COLO668 (cell line): Measurements from ENCODE around the gene KCNJ1.

Source experiments
- DNase-seq: peaks from one replicate; lab custom pipeline; 2025; ENCODE audit not compliant: unreplicated experiment; lab: John Stamatoyannopoulos, UW

KCNJ1 gene

DNA sequence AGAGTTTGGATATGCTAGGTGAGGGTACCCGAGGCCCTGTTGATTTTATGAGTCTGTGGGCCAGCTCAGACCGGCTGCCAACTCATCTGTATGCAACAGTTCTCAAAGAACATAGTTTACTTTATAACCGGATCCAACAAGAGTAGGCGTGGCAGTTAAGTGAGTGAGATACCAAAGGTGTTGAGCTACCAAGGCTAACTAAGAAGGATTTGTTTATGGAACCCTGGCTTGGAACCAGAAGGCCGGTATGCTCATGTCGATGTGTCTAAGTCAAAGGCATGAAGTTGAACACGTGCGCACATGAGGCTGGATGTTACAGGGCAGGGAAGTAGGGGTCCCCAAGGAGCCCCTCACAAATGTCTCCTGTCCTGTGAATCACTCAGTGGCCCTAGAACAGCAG lies at the start of gene KCNJ1:
KCNJ1 (minus strand) TSS at position 20 of the 400 bp plus-strand sequence. CDS start 27,053 bp downstream, outside the sequence.
- no peak for DNase-seq

DNA sequence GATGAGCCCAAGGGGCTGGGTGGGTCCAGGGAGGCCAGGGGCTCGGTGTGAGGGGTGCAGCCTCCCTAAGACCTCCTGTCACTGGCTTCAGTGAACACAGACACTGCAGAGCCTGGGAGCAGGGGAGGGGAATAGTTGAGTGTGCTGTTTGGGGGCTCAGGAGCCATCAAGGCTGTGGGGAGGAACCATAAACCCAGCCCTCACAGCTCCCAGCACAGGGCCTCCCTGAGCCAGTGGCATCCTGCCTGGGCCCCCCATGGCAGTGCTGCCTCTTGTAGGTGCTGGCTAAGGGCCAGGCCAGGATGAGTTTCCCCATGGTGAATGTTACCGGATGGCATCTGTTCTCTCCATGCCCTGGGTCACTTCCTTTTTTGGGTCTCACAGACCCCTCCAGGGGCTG lies 49.6 kb upstream of the KCNJ1 start:
- DNase-seq = no peak

DNA sequence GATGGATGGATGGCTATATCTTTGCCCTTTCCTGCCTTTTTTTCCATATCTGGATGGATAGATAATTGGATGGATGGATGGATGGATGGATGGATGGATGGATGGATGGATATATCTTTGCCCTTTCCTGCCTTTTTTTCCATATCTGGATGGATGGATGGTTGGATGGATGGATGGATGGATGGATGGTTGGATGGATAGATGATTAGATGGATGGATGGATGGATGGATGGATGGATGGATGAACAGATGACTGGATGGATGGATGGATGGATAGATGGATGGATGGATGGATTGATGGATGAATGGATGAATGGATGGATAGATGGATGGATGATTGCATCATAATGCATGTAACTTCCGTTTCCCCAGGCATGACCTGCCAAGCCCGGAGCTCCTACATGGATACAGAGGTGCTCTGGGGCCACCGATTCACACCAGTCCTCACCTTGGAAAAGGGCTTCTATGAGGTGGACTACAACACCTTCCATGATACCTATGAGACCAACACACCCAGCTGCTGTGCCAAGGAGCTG lies 49.0 kb upstream of the KCNJ1 start:
- DNase-seq = no peak

DNA sequence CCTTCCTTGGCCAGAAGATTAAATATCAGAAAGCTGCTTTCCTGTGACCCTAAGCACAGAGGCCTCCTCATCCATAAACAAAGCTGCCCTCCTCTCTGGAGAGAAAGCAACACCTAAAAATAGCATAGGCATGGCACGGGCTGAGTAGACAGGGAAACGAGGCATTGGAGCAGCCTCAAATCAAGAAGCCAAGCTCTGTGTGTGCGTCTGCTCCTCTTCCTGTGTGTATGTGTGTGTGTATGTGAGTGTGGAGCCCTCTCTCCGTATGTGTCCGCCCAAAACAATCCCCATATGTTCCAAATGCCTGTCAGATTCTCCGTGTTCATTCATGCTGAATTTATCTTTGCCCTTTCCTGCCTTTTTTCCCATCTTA lies 48.0 kb upstream of the KCNJ1 start:
- DNase-seq = no peak

DNA sequence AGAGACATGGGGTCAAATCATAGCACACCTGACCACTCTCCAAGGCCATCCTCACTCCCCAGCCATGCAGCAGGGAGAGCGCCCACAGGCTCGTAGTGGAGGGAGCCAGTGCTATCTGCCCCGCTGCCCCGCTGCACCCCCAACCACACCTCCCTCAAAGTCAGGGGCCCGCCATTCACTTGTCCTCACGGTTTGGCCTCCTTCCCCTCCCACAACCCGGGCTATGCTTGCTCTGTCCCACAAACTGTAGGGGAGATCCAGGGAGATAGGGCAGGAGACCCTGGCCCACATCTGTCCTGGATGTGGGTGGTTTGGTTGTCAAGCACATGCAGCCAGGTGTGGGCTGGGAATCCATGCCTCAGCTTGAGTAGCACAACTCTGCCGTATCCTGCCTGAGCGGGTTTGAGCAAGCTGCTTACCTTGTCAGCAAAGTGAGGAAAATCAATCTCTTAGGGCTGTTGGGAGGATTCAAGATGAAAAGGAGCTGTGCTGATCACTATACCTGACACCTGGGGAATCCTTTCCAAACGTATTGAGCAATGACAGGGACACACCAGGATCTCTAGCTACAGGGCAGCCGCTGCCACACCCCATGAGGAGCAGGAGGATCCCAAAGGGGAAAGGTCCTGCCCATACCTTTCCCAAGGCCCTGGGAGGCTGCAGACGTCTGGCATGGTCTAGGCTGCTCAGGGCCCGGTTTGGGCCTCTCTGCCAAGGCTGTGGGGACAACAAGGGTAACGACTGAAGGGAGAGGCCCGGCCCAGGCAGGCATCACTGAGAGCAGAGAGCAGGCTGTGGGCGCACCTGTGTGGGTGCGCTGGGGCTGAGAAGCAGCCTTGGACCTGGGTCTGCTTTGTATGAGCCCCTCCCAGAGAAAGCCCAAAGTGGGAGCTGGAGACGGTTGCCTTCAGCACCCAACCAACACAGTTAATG lies 47.4 kb upstream of the KCNJ1 start:
- DNase-seq = no peak

DNA sequence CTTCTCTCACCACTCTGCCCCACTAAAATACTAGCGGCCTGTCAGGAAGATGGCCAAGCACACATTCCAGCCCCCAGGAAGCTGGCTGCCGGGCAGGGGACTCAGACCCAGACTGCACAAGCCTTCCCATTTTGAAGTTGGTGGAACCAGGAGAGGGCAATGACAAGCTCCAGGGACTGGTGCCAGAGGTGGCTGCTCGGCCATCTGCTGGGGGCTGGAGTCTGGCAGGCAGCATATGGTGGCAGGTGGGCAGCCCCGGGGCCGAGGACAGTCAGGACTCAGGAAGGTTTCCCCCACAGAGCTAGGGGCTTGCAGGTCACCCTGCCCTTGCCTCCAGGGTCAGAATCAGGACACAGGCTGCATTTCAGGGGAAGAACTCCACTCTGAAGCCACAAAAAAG lies 46.7 kb upstream of the KCNJ1 start:
- DNase-seq = no peak

DNA sequence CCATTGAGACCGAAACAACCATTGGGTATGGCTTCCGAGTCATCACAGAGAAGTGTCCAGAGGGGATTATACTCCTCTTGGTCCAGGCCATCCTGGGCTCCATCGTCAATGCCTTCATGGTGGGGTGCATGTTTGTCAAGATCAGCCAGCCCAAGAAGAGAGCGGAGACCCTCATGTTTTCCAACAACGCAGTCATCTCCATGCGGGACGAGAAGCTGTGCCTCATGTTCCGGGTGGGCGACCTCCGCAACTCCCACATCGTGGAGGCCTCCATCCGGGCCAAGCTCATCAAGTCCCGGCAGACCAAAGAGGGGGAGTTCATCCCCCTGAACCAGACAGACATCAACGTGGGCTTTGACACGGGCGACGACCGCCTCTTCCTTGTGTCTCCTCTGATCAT lies 44.6 kb upstream of the KCNJ1 start:
- no peak for DNase-seq

DNA sequence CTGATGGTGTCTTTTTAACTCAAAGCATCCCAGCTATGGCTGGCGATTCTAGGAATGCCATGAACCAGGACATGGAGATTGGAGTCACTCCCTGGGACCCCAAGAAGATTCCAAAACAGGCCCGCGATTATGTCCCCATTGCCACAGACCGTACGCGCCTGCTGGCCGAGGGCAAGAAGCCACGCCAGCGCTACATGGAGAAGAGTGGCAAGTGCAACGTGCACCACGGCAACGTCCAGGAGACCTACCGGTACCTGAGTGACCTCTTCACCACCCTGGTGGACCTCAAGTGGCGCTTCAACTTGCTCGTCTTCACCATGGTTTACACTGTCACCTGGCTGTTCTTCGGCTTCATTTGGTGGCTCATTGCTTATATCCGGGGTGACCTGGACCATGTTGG lies 44.1 kb upstream of the KCNJ1 start:
- no peak for DNase-seq

DNA sequence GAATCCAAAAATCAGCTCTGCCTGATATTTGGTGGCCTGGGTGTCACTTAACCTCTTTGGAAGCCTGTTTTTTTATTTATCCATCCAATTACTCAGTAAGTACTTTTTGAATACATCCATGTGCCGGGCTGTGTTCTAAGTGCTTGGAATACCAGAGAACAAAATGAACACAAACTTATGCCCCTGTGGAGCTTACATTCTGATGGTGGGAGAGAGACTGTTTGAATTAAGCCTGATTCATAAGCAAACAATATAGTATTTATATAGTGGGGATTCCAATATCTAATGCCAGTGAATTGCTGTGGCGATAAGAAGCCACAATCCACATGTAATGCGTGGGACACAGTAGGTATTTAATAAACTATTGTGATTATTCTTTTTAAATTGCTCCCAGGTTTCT lies 43.5 kb upstream of the KCNJ1 start:
- no peak for DNase-seq

DNA sequence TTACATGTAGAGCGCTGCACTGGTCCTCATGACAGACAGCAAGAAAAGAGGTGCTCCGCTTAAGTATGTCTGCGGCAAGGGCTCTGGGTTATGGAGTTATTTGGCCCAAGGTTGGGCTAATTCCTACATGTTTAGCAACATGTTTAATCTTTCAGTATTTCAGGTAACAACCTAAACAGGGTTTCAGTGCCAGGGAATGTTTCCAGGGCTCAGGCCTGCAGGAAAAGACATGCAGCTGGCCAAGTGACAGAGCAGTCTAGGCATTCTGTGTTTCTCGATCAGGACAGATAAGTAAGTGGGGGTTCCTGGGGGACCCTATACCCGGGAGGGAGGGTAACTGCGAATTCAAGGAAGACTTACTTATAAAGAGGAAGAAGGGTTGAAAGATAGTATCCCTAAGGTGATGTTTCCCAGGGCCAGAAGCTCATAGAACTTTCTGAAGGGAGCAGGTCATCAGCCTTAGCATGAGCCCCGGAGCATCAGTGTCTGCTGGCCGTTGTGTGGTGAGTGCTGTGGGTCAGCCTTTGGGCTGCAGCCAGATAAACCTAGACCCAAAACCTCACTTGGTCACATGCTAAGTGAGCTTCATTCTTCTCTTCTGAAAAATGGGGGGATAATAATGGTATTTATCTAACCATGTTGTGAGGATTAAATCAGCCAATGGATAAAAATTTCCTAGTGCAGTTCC lies 42.5 kb upstream of the KCNJ1 start:
- DNase-seq = no peak

DNA sequence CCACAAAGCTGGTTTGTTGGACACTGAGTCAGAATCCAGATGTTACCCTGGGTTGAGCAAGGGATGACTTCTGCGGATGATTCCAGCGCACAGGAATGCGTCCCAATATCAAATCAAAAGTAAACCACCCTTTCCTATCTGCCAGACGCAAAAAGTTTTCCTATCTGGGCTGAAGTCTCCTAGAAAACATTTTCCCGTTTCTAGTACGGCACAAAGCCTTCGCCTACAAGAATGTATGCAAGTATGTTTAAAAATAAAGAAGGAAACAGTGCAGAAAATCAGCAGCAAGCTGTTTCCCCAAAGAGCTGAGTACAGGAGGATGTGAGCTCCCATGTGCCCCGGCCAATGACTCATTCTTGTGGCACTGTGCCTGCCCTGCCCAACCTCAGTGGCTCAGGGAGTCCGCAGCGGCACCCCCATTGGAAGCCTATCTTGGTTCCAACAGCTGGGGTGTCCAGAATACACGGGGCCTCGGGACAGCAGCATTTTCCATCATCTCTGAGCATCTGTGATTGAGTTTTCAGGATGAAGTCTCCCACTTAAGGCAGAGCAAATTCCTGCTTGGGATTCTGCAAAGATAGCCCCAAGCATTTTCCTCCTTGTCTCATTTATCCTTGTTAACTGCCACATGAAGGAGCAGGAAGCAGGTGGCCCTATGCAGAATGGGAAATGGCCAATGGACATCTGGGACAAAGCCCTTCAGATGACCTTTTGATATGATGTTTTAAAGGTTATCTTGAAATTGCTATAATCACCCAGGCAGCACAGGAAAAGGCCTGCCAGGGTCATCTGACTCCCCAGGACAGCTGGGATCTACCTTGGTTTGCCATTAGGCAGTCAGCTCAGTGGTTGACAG lies 41.5 kb upstream of the KCNJ1 start:
- no peak for DNase-seq

DNA sequence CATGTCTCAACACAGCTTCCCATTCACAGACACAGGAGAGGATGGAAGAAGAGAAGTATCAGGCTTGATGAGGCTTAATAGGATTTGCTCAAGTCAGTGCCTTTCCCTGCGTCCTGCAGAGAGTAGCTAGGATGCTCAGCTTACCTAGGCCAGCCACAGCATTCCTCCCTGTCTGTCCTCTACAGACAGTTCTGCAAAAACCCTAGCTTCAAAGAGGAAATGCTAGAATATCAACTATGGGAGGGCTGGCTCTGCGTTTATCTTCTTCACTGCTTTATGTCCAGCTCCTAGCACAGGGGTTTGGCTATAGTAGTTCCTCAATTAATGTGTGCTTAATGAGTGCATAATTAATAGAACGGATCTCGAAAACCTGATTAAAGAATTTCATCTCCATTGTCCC lies 40.5 kb upstream of the KCNJ1 start:
- no peak for DNase-seq

DNA sequence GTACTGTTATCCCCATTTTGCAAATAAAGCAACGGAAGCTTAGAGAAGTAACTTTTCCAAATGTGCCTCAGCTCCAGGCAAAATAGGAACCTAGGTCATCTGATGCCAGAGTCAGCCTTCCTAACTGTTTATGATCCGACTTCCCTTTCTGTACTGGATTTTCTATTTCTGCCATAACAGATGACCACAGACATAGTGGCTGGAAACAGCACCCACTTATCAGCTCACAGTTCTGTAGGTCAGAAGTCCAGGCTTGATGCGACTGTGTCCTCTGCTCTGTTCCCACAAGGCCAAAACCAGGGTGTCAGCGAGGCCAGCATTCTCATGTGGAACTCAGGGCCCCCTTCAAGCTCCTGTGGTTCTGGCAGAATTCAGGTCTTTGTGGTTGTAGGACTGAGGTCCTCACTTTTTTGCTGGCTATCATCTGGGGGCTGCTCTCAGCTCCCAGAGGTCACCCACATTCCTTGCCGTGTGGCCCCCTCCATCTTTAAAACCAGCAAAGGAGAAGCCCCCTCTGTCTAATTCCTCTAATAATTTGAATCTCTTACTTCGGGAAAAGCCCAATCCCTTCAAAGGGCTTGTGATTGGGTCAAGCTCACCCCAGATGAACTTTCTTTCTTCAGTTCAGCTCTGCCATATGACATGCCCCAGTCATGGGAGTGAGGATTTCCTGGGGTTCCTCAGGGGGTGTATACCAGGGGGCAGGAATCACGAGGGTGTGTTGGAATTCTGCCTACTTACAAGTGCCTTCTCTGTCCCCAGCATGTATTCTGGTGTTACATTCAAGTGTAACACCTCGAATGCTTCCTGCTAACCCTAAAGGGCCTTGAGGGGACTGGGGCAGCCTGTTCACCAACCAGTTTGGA lies 39.3 kb upstream of the KCNJ1 start:
- no peak for DNase-seq

DNA sequence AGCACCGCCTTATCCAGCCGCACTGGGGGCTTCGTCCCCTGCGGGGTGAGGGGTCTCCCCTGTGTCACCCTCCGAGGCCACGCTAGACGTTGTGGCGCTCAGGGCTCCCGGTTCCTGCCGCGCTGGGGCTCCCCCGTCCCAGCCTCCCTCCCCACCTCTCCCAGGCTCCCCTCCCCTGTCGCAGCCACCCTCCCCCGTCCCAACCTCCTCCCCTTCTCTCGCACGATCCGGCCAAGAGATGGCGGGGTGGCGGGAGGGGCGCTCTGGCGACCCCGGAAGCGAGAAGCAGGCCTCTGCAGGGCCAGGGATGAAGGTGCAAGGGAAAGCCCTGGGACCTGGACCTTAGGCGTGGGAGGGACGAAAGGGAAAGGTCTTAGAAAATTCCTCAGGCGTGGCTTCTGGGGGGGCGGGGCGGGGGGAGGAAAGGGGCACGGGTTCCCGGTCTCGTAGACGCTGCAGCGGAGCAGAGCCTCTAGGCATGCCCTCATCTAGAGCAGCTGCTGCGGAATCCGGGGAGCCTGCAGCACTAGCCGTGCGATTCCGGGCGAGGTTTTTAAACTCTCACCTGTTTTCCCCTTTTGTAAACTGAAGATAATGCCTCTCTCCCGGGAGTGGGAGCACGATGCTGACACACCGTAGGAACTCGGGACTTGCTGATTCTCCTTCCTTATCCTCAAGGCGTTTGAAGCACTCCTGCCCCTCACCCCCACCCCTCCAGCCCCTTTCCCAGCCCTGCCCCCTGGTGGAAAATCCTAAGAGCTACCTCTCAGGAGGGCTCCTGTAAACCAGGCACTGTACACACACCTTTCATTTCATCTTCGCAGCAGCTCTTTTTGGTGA lies 38.5 kb upstream of the KCNJ1 start:
- DNase-seq = peak; percentile 64

DNA sequence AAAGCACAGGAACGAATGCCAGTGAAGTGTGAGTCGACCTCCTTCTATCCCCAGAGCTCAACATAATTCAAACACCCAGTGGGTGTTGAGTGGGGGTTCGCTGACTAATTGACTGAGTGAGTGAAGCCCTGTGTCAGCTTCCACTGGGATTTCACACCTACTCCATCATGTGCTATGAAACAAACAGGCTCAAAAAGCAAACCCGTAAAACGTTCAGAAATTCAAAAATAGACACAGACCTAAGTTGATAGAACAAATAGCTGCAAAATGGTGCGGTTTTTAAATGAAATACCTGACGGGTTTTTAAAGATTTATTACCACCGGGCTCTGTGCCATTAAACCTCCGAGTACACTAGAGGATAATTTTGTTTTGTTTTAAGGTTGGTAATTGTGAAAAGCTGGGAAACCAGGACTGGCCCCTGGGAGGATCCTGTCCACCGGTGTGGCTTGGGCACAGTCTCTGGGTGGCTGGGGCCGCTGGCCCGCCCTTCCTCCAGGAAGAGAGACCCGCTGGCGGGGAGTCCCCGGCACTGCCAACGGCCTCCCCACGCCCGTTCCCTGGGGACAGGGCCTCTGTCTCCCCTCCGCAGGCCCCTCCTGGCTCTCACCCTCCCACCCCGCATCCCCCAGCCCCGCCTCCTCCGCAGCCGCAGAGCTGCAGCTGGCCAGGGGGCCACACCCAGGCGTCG lies 37.7 kb upstream of the KCNJ1 start:
- peak; percentile 42 for DNase-seq

DNA sequence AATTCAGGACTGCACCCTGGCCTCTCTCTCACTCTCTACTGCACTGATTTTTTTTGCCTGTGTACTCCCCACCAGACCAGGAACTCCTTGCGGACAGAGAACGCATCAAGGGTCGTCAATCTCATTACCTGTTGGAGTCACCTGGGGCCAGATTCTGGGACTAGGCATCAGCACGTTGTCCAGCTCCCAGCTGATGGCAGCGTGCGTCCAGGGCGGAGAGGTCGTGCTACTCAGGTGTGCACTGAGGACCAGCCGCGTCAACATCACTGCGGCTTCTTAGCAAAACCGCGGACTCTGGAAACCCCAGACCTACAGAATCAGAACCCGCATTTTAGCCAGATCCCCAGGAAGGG lies 37.2 kb upstream of the KCNJ1 start:
- no peak for DNase-seq

DNA sequence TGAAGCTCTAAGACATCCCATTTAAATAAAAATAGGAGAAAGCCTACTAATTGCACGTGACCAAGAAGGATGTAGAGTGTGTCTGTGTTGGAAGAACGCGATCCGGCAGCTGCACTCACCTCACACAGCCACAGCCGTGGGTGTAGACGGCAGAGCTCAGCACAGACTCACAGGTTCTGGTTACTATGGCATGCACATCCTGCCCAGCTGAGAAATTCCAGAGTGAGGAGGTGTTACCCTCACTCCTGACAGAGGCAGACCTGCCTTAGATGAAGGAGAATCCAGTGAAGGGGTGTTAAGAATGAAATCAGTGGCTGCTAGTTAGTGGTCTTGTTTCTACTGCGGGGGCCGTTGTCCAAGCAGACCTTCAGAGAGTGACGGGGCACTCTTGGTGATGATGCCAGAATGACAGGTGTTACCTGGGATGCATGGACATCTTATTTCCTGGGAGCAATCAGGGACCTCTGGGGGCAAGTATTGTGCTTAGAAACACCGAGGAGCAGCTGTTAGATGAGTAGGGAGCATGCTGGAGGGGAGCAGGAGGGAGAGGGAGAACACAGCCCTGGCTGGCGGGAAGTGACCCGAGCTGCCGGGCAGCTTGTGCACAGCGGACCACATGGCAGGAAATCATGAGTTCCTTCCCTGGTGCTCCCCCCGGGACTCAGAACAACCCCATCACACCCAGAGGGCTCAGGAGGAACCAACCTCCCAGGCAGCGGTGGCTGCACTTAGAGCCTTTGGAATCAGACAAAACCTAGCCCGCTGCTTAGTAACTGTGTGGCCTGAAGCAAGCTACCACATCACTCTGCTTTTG lies 36.4 kb upstream of the KCNJ1 start:
- DNase-seq = no peak

DNA sequence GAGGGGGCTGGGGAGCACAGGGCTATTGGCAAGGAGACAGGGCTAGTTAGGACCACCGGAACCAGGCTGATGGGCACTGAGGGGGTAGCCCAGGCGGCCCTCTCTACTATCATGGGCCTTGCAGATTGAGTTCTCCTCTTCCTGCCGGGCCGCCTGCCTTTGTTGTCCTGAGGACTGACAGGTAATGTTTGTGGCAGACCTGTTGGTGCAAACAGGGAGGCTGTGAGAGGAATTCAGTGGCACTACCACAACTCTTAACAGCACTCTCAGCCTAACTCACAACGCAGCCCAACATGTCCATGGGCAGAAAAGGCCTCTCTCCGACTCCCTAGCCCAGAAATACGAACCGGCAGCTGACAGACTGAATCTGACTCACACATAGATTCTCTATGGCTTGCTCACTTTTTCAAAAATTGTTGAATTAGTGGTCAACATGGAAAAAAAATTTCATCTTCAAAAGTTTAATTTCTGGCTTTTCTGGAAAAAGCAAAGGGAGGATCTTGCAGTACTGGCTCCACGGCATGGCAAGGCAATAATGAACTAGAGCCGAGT lies 35.5 kb upstream of the KCNJ1 start:
- DNase-seq = no peak
